ENCODE results near the gene GLIPR1.

DNA sequence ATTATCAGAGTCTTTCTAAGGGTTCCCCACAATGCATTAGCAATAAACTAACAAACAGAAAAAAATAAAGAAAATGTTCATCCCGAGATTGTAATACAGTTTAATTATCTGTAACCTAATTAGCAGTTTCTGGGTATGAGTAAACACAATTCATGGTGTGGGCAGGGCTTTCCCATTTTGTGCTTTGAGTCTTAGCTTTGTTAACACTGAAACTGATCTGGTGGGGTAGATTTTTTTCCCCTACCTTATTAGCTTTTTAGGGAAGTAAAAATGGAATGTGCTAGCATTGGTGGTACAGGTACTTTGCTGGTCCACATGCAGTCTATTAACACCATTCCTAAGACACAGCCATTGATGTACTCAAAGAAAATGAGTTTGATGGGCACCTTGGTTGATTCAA, 49.3 kb downstream of the GLIPR1 start:
- TF ChIP-seq, protein P1, sequence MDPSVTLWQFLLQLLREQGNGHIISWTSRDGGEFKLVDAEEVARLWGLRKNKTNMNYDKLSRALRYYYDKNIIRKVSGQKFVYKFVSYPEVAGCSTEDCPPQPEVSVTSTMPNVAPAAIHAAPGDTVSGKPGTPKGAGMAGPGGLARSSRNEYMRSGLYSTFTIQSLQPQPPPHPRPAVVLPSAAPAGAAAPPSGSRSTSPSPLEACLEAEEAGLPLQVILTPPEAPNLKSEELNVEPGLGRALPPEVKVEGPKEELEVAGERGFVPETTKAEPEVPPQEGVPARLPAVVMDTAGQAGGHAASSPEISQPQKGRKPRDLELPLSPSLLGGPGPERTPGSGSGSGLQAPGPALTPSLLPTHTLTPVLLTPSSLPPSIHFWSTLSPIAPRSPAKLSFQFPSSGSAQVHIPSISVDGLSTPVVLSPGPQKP (IDR thresholded peaks at IDR 0.05; ENCODE audit: low read depth, low read length): no peak
- TF ChIP-seq JUNB (IDR thresholded peaks at IDR 0.05) (no peak), TCF7 (IDR thresholded peaks at IDR 0.05; ENCODE audit: borderline replicate concordance) (no peak), NRF1 (conservative IDR thresholded peaks at IDR 0.05; ENCODE audit: low read depth, low read length) (no peak), RELA (IDR thresholded peaks at IDR 0.05; ENCODE audit: borderline replicate concordance, partially characterized antibody) (no peak)
- TF ChIP-seq, protein P2, sequence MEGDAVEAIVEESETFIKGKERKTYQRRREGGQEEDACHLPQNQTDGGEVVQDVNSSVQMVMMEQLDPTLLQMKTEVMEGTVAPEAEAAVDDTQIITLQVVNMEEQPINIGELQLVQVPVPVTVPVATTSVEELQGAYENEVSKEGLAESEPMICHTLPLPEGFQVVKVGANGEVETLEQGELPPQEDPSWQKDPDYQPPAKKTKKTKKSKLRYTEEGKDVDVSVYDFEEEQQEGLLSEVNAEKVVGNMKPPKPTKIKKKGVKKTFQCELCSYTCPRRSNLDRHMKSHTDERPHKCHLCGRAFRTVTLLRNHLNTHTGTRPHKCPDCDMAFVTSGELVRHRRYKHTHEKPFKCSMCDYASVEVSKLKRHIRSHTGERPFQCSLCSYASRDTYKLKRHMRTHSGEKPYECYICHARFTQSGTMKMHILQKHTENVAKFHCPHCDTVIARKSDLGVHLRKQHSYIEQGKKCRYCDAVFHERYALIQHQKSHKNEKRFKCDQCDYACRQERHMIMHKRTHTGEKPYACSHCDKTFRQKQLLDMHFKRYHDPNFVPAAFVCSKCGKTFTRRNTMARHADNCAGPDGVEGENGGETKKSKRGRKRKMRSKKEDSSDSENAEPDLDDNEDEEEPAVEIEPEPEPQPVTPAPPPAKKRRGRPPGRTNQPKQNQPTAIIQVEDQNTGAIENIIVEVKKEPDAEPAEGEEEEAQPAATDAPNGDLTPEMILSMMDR (IDR thresholded peaks at IDR 0.05 in 2 of 3, conservative IDR thresholded peaks at IDR 0.05 in 1 of 3; ENCODE audit: control insufficient read depth in 2 of 3, extremely low read depth in 1 of 3, insufficient read depth in 1 of 3, low read depth in 3 of 3, low read length in 3 of 3): no peak
- TF ChIP-seq, protein P3, sequence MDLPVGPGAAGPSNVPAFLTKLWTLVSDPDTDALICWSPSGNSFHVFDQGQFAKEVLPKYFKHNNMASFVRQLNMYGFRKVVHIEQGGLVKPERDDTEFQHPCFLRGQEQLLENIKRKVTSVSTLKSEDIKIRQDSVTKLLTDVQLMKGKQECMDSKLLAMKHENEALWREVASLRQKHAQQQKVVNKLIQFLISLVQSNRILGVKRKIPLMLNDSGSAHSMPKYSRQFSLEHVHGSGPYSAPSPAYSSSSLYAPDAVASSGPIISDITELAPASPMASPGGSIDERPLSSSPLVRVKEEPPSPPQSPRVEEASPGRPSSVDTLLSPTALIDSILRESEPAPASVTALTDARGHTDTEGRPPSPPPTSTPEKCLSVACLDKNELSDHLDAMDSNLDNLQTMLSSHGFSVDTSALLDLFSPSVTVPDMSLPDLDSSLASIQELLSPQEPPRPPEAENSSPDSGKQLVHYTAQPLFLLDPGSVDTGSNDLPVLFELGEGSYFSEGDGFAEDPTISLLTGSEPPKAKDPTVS (IDR thresholded peaks at IDR 0.05; ENCODE audit: low read depth, low read length): no peak

Data from GM12878 (cell line).